ENCODE data around the gene GNG2.

DNA sequence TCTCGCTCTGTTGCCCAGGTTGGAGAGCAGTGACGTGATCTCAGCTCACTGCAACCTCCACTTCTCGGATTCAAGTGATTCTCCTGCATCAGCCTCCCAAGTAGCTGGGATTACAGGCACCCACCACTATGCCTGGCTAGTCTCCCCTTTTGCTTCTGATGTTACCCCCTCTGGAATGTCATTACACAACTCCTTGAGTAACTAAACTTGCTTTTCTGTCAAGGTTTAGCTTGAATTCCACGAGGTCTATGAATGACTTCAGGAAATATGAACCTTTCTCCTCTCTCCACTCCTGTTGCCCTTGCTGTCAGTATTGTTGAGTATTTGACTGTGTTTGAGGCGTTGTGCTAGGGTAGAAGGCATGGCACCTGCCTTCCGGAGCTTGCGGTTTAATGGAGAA is 112.2 kb downstream of the GNG2 start:
- no peak for TF ChIP-seq MEF2A (IDR thresholded peaks at IDR 0.05; ENCODE audit: borderline replicate concordance, low read depth)
- no peak for TF ChIP-seq SMC3 (IDR thresholded peaks at IDR 0.05; ENCODE audit: low read depth, low read length)
- no peak for TF ChIP-seq TEAD4 (IDR thresholded peaks at IDR 0.05; ENCODE audit: borderline replicate concordance, insufficient read depth)
- TF ChIP-seq, protein P1, sequence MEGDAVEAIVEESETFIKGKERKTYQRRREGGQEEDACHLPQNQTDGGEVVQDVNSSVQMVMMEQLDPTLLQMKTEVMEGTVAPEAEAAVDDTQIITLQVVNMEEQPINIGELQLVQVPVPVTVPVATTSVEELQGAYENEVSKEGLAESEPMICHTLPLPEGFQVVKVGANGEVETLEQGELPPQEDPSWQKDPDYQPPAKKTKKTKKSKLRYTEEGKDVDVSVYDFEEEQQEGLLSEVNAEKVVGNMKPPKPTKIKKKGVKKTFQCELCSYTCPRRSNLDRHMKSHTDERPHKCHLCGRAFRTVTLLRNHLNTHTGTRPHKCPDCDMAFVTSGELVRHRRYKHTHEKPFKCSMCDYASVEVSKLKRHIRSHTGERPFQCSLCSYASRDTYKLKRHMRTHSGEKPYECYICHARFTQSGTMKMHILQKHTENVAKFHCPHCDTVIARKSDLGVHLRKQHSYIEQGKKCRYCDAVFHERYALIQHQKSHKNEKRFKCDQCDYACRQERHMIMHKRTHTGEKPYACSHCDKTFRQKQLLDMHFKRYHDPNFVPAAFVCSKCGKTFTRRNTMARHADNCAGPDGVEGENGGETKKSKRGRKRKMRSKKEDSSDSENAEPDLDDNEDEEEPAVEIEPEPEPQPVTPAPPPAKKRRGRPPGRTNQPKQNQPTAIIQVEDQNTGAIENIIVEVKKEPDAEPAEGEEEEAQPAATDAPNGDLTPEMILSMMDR (IDR thresholded peaks at IDR 0.05) = no peak
- TF ChIP-seq GABPA (IDR thresholded peaks at IDR 0.05; ENCODE audit: low read depth) = no peak

All from SK-N-SH (cell line).